NCI-H1092 treated with DMSO at 0.1 percent for 48 hours (cell line): Measurements from ENCODE around the gene NKD2.
"Not testable (repeated sequence)": the region's sequence is repeated elsewhere in the genome, so short reads cannot be mapped to it uniquely, and the experiment has no call there.

Experiments
- DNase-seq: peaks from one replicate; lab custom pipeline; 2025; lab: John Stamatoyannopoulos, UW

Gene NKD2

DNA sequence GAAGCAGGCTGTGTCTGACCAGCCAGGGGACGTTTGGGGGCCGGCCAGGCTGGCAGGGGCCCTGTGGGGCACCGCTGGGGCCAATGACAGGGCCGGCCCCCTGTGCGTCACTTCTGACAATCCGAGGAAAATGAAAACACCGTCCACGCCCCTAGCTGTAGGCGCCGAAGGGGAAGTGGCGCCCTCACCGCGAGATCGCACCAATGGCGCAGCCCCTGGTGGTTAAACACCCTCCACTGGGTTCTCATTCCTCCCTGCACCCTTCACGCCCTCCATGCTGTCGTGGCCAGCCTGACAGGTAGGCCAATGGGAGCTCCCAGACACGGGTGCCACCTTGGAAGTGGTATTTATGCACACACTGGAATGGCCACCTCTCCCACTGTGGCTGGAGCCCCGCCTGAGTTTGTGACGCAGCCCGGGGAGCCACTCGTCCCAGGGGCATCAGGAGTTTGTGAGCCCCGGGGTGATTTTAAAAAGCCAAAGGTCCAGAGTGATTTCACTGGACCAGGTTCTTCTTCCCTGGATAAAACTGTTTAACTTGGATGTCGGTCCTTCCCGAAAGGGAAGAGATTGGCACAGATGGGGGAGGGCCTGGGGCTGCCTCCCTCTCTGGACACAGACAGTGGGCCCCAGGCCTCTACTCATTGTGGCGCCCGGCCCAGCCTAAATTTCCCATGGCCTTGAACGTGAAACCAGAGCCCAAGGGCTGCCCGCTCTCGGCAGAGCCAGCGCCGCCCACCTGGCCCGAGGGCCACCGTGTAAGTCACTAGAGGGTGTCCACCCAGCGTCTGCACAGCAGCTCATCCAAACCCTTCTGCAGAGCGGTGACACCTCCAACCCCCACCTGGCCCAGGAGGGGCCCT lies 49.7 kb downstream of the NKD2 start:
- no peak for DNase-seq

DNA sequence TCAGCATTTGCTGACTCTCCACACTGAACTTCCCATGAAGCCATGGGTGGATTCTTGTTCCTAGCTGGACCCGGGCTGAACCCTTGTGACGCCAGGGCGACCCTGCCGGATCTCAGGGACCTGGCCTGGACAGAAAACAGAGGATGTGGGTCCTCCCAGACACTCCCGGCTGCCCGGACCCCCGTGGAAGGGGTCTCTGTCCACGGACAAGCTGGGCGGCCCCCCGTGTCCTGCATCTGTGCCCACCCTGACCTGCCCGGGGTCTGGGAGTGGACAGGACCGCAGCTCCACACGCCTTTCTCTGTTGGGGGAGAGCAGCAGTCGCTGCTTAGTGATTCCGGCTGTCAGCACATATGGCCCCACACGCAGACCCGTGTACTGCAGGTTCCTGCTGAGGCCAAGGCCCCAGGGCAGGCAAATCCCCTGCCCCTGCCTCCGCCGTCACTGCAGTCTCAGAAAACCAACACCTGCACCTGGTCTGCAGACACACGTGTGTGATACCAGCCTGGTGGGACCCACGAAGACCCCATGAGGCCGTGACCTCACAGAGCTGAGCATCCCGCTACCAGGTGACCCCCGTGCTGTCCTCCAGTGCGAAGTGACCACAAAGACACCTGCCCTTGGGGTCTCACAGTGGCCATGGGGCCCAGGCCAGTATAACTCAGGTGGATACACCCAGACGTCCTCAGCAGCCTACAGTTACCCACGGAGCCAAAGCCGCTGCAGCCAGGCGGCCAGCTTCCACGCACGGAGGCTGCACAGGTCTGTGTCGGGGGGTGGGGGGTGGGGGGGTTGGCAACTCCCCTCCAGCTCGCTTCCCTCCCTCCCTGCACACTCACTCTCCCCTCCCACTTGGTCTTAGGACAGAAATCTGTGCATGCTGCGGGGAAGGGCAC lies 50.6 kb downstream of the NKD2 start:
- DNase-seq, result no peak

- no peak for DNase-seq
Observed at GRCh38 chr5:1059884-1060263, 51.3 kb downstream of the NKD2 start.

DNA sequence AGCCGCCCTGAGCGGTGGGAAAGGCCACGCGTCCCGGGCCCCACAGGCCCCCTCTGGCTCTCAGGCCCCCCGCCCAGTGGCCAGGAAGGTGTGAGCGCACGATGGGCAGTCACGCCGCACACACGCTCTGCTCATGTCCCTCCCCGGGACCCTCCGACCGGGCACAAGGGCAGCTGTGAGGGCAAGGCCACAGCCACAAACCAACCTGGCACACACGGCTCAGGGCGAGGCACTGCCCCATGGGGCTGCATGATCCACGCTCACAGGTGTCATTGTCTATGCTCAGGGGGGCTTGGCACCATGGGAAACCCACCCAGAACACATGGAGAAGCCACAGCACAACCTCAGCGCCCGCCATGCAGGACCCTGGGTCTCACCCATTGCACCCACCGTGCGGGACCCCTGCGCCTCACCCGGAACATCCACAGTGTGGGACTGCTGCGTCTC lies 52.0 kb downstream of the NKD2 start:
- DNase-seq, result no peak

DNA sequence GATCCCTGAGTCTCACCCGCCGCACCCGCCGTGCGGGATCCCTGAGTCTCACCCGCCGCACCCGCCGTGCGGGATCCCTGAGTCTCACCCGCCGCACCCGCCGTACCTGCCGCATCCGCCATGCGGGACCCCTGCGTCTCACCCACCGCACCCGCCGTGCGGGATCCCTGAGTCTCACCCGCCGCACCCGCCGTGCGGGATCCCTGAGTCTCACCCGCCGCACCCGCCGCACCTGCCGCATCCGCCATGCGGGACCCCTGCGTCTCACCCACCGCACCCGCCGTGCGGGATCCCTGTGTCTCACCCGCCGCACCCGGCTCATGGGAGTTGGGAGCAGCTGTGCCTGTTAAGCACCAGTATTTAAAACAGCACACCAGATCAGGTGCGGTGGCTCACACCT lies 52.7 kb downstream of the NKD2 start:
- not testable (repeated sequence) for DNase-seq

DNA sequence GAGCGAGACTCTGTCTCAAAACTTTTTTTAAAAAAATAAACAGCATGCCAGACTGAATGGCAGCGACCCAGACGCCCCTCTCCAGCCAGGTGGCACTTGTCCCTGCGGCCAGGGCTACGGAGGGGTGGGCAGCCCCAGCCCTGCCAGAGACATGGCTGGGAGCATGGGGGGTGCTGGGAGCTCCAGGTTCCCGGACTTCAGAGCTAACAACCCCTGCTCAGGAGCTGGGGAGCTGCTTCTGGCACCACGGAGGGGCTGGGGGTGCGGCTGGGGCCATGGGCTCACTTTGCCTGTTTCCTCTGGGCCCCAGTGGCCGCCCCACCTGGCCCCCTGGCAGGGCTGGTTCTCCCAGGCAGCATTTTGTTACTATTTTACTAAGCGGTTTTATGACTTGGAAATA lies 53.3 kb downstream of the NKD2 start:
- DNase-seq, result no peak

GRCh38 chr5:1062761-1063568 lies 54.4 kb downstream of the NKD2 start:
- no peak for DNase-seq

GRCh38 chr5:1063661-1064382 lies 55.2 kb downstream of the NKD2 start:
- no peak for DNase-seq

- no peak for DNase-seq
Observed at GRCh38 chr5:1064383-1065142, 56.0 kb downstream of the NKD2 start.

DNA sequence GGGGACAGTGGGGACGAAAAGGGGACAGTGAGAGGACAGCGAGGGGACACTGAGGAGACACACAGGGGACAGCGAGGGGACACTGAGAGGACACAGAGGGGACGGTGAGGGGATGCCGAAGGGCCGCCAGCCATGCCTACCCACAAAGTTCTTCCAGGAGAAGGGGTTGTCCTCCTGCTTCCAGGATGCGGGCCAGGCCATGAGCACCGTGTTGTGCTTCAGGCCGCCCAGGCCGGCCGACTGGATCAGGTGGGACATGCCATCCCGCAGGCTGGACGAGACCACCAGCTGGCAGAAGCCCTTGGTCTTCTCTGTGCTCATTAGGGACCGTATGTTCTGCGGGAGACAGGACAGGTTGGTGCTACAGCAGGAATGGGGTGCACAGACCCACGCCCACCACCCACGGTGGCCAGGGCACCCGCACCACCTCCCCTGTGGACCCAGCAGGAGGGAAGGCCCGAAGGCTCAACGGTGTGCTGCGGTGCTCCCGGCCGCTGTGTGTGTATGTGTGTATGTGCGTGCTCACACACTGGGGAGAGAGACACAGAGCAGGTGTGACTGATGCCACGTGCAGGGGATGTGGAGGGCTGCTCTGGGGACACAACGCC lies 56.6 kb downstream of the NKD2 start:
- DNase-seq, result no peak

DNA sequence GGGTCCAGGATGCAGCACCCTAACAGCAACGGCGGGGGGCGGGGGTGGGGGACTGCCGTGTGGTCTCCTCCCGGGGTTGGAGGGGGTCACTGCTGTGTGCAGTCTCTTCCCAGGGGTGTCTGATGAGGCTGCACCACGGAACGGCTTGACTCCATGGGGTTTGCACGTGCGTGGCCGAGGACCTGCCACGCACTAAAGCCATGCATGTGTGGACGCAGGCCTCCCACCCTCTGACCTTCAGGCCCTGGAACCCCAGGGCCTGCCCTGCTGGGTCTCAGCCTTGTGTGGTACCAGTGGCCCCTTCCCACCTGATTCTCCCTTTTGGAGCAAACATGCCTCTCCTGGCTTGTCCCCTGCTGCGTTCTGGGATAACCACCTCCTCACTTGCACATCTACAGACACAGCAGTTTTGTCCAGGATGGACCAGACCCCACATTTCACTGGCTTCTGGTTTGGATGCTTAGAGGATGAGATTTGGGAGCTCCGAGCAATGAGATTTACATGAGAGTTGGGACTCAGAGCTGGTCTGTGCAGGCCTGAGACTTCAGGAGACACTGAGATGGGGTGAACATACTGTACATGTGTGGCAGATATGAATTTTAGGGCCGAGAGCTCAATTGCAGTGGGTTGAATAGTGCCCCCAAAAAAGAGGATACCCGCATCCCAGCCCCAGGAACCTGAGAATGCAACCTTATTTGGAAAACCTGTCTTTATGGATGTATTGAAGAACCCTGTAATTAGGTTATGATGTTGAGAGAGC lies 57.5 kb downstream of the NKD2 start:
- no peak for DNase-seq

GRCh38 chr5:1066676-1067075 lies 58.1 kb downstream of the NKD2 start:
- no peak for DNase-seq

DNA sequence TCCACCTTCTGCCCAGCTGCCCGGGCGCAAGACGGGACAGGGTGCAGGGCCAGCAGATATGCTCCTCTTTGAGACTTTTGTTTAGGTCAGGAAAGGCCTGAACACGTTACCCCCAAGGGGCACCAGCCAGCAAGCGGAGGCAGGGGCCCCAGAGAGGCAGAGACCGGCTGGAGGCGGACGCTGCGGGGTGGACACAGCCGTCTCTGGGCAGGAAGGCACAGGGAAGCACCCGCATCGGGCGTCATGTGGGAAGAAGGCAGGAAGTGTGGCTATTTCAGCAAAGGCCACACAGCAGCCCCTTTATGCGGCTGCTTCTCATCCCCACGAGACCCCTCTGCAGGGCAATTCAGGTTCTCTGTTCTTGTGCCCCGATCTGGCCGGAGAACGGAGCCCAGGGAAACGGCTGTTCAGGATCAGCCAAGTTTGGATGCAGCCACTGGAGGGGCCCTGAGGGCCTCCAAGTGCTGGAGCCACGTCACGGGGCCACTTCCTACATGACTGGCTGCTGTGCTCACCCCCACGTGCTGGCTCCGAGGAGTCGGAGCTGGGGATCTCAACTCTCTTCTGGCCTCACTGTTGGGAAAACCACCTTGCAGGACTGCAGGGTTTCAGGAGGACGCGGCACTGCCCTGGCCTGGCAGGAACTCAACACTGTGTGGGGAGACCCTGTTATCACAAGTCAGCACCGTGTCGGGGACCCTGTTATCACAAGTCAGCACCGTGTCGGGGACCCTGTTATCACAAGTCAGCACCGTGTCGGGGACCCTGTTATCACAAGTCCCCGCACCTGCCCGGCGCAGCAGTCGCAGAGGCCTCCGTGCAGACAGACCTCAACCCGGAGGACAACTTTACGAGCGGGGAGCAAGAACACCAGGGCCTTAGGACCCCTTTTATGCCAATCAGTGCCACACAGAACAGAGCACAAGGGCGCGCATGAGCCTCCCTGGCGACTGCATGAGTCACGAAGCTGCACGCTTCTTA lies 58.8 kb downstream of the NKD2 start:
- no peak for DNase-seq

DNA sequence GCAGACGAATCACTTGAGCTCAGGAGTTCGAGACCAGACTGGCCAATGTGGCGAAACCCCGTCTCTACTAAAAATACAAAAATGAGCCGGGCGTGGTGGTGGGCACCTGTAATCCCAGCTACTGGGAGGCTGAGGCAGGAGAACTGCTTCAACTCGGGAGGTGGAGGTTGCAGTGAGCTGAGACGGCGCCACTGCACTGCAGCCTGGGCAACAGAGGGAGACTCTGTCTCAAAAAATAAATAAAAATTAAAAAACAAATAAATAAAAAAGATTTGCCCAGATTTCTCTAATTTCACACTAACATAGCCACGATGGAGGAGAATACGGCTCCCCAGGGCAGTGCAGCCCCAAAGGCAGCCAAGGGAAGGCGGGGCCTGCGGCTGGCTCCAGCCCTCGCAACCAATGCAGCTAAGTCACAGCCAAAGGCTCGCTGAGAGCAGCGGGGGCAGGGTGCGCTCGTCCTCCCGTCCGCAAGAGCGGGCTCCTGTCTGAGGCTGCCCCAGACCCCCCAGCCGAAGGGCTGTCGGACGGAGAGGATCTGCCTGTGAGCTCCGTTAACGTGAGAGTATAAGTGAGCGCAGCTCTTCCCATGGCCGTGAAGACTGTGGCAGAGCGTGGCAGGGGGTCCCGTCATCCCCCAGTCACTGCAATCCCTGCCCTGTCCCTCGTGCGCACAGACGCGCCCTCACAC lies 59.7 kb downstream of the NKD2 start:
- no peak for DNase-seq

GRCh38 chr5:1068895-1069719 lies 60.5 kb downstream of the NKD2 start:
- DNase-seq, result no peak

DNA sequence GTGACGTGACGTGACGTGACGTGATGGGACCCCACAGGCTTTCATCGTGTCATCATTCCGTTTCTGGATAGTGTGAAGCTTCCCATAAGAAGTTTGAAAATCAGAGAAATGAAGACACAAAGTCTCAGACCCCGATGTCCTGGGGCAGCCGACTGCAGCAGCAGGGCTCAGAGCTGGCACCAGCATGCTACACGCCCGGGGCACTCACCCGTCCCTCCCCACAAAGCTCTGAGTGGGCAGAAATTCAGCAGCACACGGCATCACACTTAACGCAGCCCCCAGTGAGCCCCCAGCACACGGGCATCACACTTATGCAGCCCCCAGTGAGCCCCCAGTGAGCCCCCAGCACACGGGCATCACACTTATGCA lies 61.1 kb downstream of the NKD2 start:
- no peak for DNase-seq
